D721Med (cell line): ENCODE measurements around the gene CAMK2D.

Source experiments
- DNase-seq: peaks from one replicate; pipeline ENCODE4 v3.0.0; 2011; ENCODE audit warnings: low spot score; ENCODE audit not compliant: insufficient read length
- FAIRE-seq: peaks from 2 replicates; lab custom pipeline; 2011; peaks lifted over from hg19 to GRCh38; lab: Jason Lieb, UNC
- CTCF ChIP-seq: IDR thresholded peaks from 2 replicates; pipeline ENCODE4 v1.5.1; 2012; ENCODE audit warnings: mild to moderate bottlenecking, control low read depth; ENCODE audit not compliant: insufficient read depth; ENCODE audit errors: missing control alignments

CAMK2D gene

GRCh38 chr4:113739197-113739596 is 22.3 kb downstream of the CAMK2D start:
- FAIRE-seq = no peak
- no peak for TF ChIP-seq CTCF
- DNase-seq = no peak

- TF ChIP-seq CTCF = no peak
- DNase-seq (no peak), FAIRE-seq (no peak)
These were observed 23.3 kb downstream of the CAMK2D start for GRCh38 chr4:113738251-113738650.

- DNase-seq = no peak
- no peak for FAIRE-seq
- TF ChIP-seq CTCF = no peak
These were observed 27.9 kb downstream of the CAMK2D start for GRCh38 chr4:113733685-113734084.

- TF ChIP-seq CTCF = no peak
- DNase-seq (no peak), FAIRE-seq (no peak)
These were observed 28.5 kb downstream of the CAMK2D start for GRCh38 chr4:113732967-113733527.

GRCh38 chr4:113730467-113731216 is 30.9 kb downstream of the CAMK2D start:
- FAIRE-seq = no peak
- no peak for TF ChIP-seq CTCF
- no peak for DNase-seq

- no peak for DNase-seq
- no peak for TF ChIP-seq CTCF
- no peak for FAIRE-seq
These were observed 33.7 kb downstream of the CAMK2D start for GRCh38 chr4:113727802-113728201.

- TF ChIP-seq CTCF = no peak
- DNase-seq = no peak
- FAIRE-seq = no peak
These were observed 35.6 kb downstream of the CAMK2D start for GRCh38 chr4:113725963-113726362.
